ENCODE results near the gene GALNT1.

DNA sequence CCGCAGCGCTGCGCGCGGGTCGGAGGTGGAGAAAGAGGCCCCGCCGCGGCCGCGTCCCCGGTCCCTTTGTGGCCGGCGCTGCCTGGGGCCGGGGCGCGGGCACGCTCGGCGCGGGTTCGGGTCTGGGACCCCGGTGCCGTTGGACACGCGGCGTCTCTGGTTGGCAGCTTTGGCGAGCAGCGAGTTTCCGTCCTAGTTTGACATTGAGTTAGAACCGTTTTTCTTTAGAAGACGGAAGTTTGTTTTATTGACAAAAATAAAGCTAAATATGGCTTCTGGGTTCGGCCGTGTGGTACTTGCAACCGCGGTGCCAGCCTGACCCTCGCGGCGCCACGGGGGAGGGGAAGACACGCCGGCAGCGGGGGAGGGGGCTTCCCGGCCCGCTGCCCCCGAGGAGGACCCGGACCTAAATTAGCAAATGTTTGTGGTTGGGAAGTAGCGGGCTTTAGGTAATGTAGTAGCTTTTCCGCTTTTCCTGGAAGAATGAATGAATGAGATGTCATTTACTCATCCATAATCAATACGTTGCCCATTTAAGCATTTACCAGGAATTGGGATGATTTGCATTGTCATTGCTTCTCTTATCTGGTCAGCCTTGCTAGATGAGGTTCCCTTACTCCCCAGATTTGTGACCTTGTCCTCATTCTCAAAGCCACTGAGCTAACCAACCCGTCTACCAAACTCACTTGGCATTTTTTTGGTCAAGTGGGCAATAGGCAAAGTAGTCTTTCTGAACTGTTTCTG, 530 bp downstream of the GALNT1 start:
- TF ChIP-seq, protein P1, sequence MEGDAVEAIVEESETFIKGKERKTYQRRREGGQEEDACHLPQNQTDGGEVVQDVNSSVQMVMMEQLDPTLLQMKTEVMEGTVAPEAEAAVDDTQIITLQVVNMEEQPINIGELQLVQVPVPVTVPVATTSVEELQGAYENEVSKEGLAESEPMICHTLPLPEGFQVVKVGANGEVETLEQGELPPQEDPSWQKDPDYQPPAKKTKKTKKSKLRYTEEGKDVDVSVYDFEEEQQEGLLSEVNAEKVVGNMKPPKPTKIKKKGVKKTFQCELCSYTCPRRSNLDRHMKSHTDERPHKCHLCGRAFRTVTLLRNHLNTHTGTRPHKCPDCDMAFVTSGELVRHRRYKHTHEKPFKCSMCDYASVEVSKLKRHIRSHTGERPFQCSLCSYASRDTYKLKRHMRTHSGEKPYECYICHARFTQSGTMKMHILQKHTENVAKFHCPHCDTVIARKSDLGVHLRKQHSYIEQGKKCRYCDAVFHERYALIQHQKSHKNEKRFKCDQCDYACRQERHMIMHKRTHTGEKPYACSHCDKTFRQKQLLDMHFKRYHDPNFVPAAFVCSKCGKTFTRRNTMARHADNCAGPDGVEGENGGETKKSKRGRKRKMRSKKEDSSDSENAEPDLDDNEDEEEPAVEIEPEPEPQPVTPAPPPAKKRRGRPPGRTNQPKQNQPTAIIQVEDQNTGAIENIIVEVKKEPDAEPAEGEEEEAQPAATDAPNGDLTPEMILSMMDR (IDR thresholded peaks at IDR 0.05; ENCODE audit: low read depth, low read length) = no peak
- TF ChIP-seq MYC (IDR thresholded peaks at IDR 0.05; ENCODE audit: low read depth, low read length) (no peak), POLR2A (IDR thresholded peaks at IDR 0.05; ENCODE audit: extremely low read depth, insufficient read length) (no peak)
- TF ChIP-seq, protein P2, sequence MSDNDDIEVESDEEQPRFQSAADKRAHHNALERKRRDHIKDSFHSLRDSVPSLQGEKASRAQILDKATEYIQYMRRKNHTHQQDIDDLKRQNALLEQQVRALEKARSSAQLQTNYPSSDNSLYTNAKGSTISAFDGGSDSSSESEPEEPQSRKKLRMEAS (IDR thresholded peaks at IDR 0.05; ENCODE audit: low read depth, low read length) = no peak
